Measurements from ENCODE around the gene APOC1. TPM values are rescaled to one million over a fixed set of nuclear protein-coding genes. Genes with fewer than 3 reads are reported as not detected.
"Not testable (repeated sequence)": the region's sequence is repeated elsewhere in the genome, so short reads cannot be mapped to it uniquely, and the experiment has no call there.

APOC1 gene
- total RNA-seq, result 816 TPM
- long read RNA-seq, transcript APOC1-208 (4 exons, 430 nt), result major isoform, 120 of 133 reads
- long read RNA-seq, partial matches to known transcripts, result 4 of 133 reads
- long read RNA-seq, other reads (novel, unspliced or antisense), result 4 of 133 reads

DNA sequence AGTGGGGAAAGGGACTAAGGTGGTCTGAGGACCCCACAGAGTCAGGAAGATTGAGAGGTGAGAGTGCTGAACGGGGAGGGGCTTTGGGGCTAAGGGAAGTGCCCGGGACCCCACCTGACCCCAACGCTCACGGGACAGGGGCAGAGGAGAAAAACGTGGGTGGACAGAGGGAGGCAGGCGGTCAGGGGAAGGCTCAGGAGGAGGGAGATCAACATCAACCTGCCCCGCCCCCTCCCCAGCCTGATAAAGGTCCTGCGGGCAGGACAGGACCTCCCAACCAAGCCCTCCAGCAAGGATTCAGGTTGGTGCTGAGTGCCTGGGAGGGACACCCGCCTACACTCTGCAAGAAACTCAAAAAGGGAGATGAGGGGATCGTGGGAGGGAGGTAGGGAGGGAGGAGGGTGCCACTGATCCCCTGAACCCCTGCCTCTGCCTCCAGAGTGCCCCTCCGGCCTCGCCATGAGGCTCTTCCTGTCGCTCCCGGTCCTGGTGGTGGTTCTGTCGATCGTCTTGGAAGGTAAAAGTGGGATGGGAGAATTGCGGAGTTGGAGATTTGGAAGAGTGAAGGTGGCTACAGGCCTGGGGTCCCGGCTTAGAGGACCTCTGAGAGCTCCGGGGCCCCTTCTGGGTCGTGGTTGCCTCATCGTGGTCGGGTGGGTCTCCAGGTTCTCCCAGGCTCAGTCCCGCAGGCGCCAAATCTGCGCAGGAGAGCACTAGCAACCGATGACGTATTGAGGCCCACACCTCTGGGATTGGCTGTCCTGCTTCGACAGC lies at the start of gene APOC1:
TSS of gene APOC1 (plus strand) at position 176 of the 774 bp plus-strand sequence. CDS start at position 460, 284 bp downstream.
- DNase-seq (peak; percentile 87), ATAC-seq (peak; percentile 92 to 96)
- H3K9me3 ChIP-seq; intact Hi-C loops (cut with DNase I); H3K27me3 ChIP-seq (ENCODE audit: low read depth); H3K36me3 ChIP-seq: not testable (repeated sequence)
- Histone ChIP-seq H3K4me3 (peak within 1 kb of the TSS; percentile 61), H3K4me1 (peaks cover 15% of the 10 kb centered on the region), H3K27ac (peak within 1 kb of the TSS; percentile 76)

GRCh38 chr19:44865196-44865767 lies 49.1 kb upstream of the APOC1 start:
- H3K27ac ChIP-seq, result no peak overlapping the region
- H3K4me3 ChIP-seq, result no peak overlapping the region
- H3K9me3 ChIP-seq, result no peaks in the 10 kb centered on the region
- TF ChIP-seq CTCF (IDR thresholded peaks at IDR 0.05), result no peak
- H3K4me1 ChIP-seq, result peaks cover 16% of the 10 kb centered on the region
- H3K27me3 ChIP-seq (ENCODE audit: low read depth), result no peaks in the 10 kb centered on the region
- ATAC-seq (no peak), DNase-seq (no peak)
- intact Hi-C loops (cut with DNase I), result no loop called here
- peaks cover 47% of the 10 kb centered on the region for H3K36me3 ChIP-seq

DNA sequence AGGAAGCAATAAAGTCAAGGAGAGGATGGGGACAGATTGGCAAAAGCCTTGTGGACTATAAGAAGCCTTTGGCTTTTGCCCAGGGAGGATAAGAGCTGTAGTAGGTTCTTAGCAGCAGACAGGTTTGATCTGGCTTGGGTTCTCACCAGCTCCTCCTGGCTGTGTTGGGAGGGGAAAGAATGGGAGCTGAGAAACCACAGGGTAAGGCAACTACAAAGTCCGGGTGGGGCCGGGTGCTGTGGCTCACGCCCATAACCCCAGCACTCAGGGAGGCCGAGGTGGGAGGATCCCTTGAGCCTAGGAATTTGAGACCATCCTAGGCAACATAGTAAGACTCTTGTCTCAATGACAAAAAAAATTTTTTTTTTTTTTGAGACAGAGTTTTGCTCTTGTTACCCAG lies 47.7 kb upstream of the APOC1 start:
- peaks cover 22% of the 10 kb centered on the region for H3K4me1 ChIP-seq
- intact Hi-C loops (cut with DNase I), result no loop called here
- no peak for DNase-seq

GRCh38 chr19:44867578-44867977 lies 46.8 kb upstream of the APOC1 start:
- H3K36me3 ChIP-seq, result peaks cover 64% of the 10 kb centered on the region
- DNase-seq, result no peak
- ATAC-seq, result no peak
- H3K27ac ChIP-seq, result no peak overlapping the region
- H3K4me1 ChIP-seq, result peaks cover 22% of the 10 kb centered on the region
- no peaks in the 10 kb centered on the region for H3K27me3 ChIP-seq (ENCODE audit: low read depth)
- intact Hi-C loops (cut with DNase I), result no loop called here
- TF ChIP-seq CTCF (IDR thresholded peaks at IDR 0.05), result no peak
- no peak overlapping the region for H3K4me3 ChIP-seq
- no peaks in the 10 kb centered on the region for H3K9me3 ChIP-seq

More for the DNA sequence above, 47.7 kb upstream of the APOC1 start:
- TF ChIP-seq CTCF (IDR thresholded peaks at IDR 0.05), result no peak
- Histone ChIP-seq H3K4me3 (no peak overlapping the region), H3K9me3 (no peaks in the 10 kb centered on the region), H3K27me3 (ENCODE audit: low read depth) (no peaks in the 10 kb centered on the region), H3K36me3 (peaks cover 55% of the 10 kb centered on the region), H3K27ac (no peak overlapping the region)
- no peak for ATAC-seq

GRCh38 chr19:44869733-44870470 lies 44.5 kb upstream of the APOC1 start:
- intact Hi-C loops (cut with DNase I), result no loop called here
- no peak for TF ChIP-seq CTCF (IDR thresholded peaks at IDR 0.05)
- Histone ChIP-seq H3K27me3 (ENCODE audit: low read depth) (no peaks in the 10 kb centered on the region), H3K4me3 (no peak overlapping the region), H3K27ac (peak overlapping the region; percentile 41), H3K36me3 (peaks cover 78% of the 10 kb centered on the region), H3K9me3 (no peaks in the 10 kb centered on the region), H3K4me1 (peaks cover 22% of the 10 kb centered on the region)
- ATAC-seq (peak; percentile 56 to 61), DNase-seq (peak; percentile 73)
